Activated CD8-positive, alpha-beta T cell treated with anti-CD3 and anti-CD28 coated beads, Interleukin-2, amount 10 ng/mL, durations not matched to agents 7 days and 5 days (primary cell): ENCODE data around the gene SPTA1. TPM values are rescaled to one million over a fixed set of nuclear protein-coding genes. Genes with fewer than 3 reads are reported as not detected.

Experiments
- ATAC-seq: fragments of 150-1000 bp; cut with Tn5 transposase; one replicate; pipeline ENCODE4 v1.10.0; 2021; ENCODE audit warnings: moderate library complexity
- CTCF ChIA-PET: fragments of 350-600 bp; sonication (Branson Sonifier 250); formaldehyde crosslinking; loops from one replicate; lab custom pipeline; 2021; ENCODE audit warnings: antibody characterized with exemption; lab: Charles Lee
- POLR2A ChIA-PET: fragments of 350-600 bp; sonication (Branson Sonifier 250); formaldehyde crosslinking; loops from one replicate; lab custom pipeline; 2021; ENCODE audit warnings: antibody characterized with exemption; lab: Charles Lee
- DNase-seq: peaks from one replicate; pipeline ENCODE4 v3.0.0-alpha.2; 2020
- H3K27ac Mint-ChIP-seq: one replicate; pipeline ENCODE4 v1.8.0; 2021; ENCODE audit warnings: mild to moderate bottlenecking, mixed read lengths
- H3K27me3 Mint-ChIP-seq: one replicate; pipeline ENCODE4 v1.8.0; 2021; ENCODE audit warnings: low read depth, mixed read lengths
- H3K36me3 Mint-ChIP-seq: one replicate; pipeline ENCODE4 v1.8.0; 2021; ENCODE audit warnings: low read depth, mixed read lengths
- H3K4me1 Mint-ChIP-seq: one replicate; pipeline ENCODE4 v1.8.0; 2021; ENCODE audit warnings: low read depth, mixed read lengths
- H3K4me3 Mint-ChIP-seq: one replicate; pipeline ENCODE4 v1.8.0; 2021; ENCODE audit warnings: mild to moderate bottlenecking, mixed read lengths
- H3K9me3 Mint-ChIP-seq: one replicate; pipeline ENCODE4 v1.8.0; 2022; ENCODE audit warnings: mixed read lengths; ENCODE audit not compliant: insufficient read depth
- total RNA-seq, 2 experiments: library from RNA; stranded (reverse); gene quantifications; one replicate each; pipeline ENCODE4 v1.2.3, GENCODE V29; 2021

Gene SPTA1
- total RNA-seq, 2 experiments from 2014 or later: not detected

- ChIA-PET CTCF (no interaction called here), POLR2A (no interaction called here)
- Mint-ChIP-seq H3K27ac (no peak overlapping the region), H3K36me3 (no peaks in the 10 kb centered on the region), H3K4me3 (no peak overlapping the region), H3K9me3 (no peaks in the 10 kb centered on the region), H3K4me1 (no peaks in the 10 kb centered on the region), H3K27me3 (peaks cover 13% of the 10 kb centered on the region)
- no peak for DNase-seq
- no peak for ATAC-seq
Measured at GRCh38 chr1:158613764-158614163, 72.8 kb downstream of the SPTA1 start.

- H3K36me3 Mint-ChIP-seq: no peaks in the 10 kb centered on the region
- peaks cover 9% of the 10 kb centered on the region for H3K27me3 Mint-ChIP-seq
- no peaks in the 10 kb centered on the region for H3K4me1 Mint-ChIP-seq
- no peak for DNase-seq
- ATAC-seq: no peak
- POLR2A ChIA-PET: no interaction called here
- H3K9me3 Mint-ChIP-seq: no peaks in the 10 kb centered on the region
- CTCF ChIA-PET: no interaction called here
- no peak overlapping the region for H3K4me3 Mint-ChIP-seq
- no peak overlapping the region for H3K27ac Mint-ChIP-seq
Measured at GRCh38 chr1:158611916-158612315, 74.6 kb downstream of the SPTA1 start.

- Mint-ChIP-seq H3K27me3 (peaks cover 2% of the 10 kb centered on the region), H3K4me3 (no peak overlapping the region), H3K27ac (no peak overlapping the region), H3K4me1 (no peaks in the 10 kb centered on the region), H3K9me3 (no peaks in the 10 kb centered on the region), H3K36me3 (no peaks in the 10 kb centered on the region)
- ChIA-PET CTCF (interaction anchor here (0.7 kb wide), 1 partner anchor 35 kb away, joined by 3 read pairs; no protein-coding TSS in a partner anchor), POLR2A (no interaction called here)
- ATAC-seq: no peak
- no peak for DNase-seq
Measured at GRCh38 chr1:158607296-158607695, 79.2 kb downstream of the SPTA1 start.

DNA sequence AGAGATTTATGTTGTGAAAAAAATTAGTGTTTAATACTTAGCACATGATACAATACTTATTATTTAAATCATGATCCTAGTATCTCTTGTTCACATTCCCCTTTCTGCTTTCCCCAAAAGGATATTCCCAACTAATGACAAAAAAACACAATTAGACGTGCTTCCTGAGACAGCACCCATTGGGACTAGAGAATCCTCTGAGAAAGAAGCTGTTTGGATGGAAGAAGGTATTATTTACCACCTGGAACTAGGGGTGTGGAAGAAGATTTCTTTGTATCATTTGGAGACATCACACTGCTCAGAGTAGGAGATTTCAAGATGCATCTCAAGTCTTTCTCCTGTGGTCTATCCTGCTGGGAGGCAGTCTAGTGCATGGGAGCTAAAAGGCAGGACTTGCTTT lies 81.5 kb downstream of the SPTA1 start, which contains the start of gene OR10Z1:
Gene OR10Z1 (plus strand): TSS at position 301 of the 400 bp plus-strand sequence. CDS start 1,171 bp downstream, outside the sequence.
- CTCF ChIA-PET: interaction anchor here (1.1 kb wide), 1 partner anchor 394 kb away, joined by 3 read pairs; no protein-coding TSS in a partner anchor
- POLR2A ChIA-PET: no interaction called here
- no peaks in the 10 kb centered on the region for H3K4me1 Mint-ChIP-seq
- no peaks in the 10 kb centered on the region for H3K9me3 Mint-ChIP-seq
- H3K4me3 Mint-ChIP-seq: no peak within 1 kb of the TSS
- peaks cover 5% of the 10 kb centered on the region for H3K27me3 Mint-ChIP-seq
- no peaks in the 10 kb centered on the region for H3K36me3 Mint-ChIP-seq
- no peak within 1 kb of the TSS for H3K27ac Mint-ChIP-seq
- ATAC-seq (no peak), DNase-seq (no peak)

DNA sequence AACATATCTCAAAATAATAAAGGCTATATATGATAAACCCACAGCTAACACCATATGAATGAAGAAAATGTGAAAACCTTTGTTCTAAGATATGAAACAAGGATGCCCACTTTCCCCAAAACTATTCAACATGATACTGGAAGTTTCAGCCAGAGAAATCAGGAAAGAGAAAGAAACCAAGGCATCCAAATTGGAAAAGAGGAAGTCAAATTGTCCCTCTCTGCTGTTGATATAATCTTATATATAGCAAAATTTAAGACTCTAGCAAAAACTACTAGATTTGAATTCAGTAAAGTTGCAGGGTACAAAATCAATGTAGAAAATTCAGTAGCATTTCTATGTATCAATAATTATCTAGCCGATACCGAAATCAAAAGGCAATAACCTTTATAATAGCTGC lies 85.8 kb downstream of the SPTA1 start:
- DNase-seq (no peak), ATAC-seq (no peak)
- no peak overlapping the region for H3K27ac Mint-ChIP-seq
- no peak overlapping the region for H3K4me3 Mint-ChIP-seq
- no peaks in the 10 kb centered on the region for H3K4me1 Mint-ChIP-seq
- POLR2A ChIA-PET: no interaction called here
- H3K36me3 Mint-ChIP-seq: no peaks in the 10 kb centered on the region
- CTCF ChIA-PET: no interaction called here
- H3K9me3 Mint-ChIP-seq: peaks cover 6% of the 10 kb centered on the region
- peaks cover 8% of the 10 kb centered on the region for H3K27me3 Mint-ChIP-seq

DNA sequence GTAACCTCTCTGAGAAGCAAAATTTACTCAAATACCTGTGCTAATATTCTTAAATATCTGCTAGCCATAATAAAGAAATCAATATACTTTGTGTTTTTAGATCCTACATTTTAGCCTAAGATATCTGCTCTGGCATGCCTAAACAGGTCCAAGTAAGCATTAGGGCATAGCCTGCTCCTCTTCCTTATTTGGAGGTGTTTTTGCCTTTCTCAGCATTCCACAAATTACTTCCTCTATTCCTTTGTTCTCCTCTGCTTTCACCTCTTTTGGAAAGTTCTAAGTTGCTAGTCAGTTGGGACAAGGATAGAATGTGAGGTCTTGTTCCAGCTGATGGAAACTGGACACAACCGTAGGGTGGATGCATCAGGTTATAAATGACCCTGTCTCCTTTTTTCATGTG lies 99.6 kb downstream of the SPTA1 start:
- Mint-ChIP-seq H3K9me3 (peaks cover 4% of the 10 kb centered on the region), H3K36me3 (no peaks in the 10 kb centered on the region), H3K27ac (no peak overlapping the region), H3K27me3 (peaks cover 2% of the 10 kb centered on the region), H3K4me3 (no peak overlapping the region), H3K4me1 (no peaks in the 10 kb centered on the region)
- CTCF ChIA-PET: no interaction called here
- POLR2A ChIA-PET: no interaction called here
- DNase-seq (no peak), ATAC-seq (no peak)

DNA sequence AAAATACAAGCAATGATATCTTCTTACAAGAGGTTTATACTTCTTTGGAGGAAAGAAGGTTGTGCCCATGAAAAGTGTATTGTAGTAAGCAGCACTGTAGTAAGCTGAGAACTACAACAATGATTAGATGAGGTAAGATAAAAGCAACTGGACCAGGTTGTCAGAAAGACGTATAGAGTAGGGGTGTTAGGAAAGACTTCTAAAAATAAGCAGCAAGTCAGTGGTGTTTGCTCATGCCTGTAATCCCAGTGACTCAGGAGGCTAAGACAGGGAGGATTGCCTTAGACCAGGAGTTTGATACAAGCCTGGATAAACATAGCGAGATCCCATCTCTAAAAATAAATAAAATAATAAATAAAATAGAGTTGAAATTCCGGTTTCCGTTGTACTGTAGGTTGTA lies 102.6 kb downstream of the SPTA1 start:
- CTCF ChIA-PET: no interaction called here
- no peak overlapping the region for H3K27ac Mint-ChIP-seq
- H3K9me3 Mint-ChIP-seq: peaks cover 4% of the 10 kb centered on the region

GRCh38 chr1:158579733-158580132 lies 106.8 kb downstream of the SPTA1 start, which contains the start of gene OR10X1:
OR10X1 (minus strand) TSS chr1:158579899; CDS start chr1:158579899, 0 bp downstream.
- Mint-ChIP-seq H3K27ac (no peak within 1 kb of the TSS), H3K27me3 (peaks cover 2% of the 10 kb centered on the region), H3K36me3 (no peaks in the 10 kb centered on the region), H3K9me3 (no peaks in the 10 kb centered on the region), H3K4me3 (no peak within 1 kb of the TSS), H3K4me1 (no peaks in the 10 kb centered on the region)
- ChIA-PET POLR2A (no interaction called here), CTCF (no interaction called here)
- ATAC-seq: no peak
- no peak for DNase-seq

More for the DNA sequence above, 102.6 kb downstream of the SPTA1 start:
- DNase-seq (no peak), ATAC-seq (no peak)
- H3K36me3 Mint-ChIP-seq: no peaks in the 10 kb centered on the region
- H3K4me3 Mint-ChIP-seq: no peak overlapping the region
- POLR2A ChIA-PET: no interaction called here
- H3K4me1 Mint-ChIP-seq: no peaks in the 10 kb centered on the region
- H3K27me3 Mint-ChIP-seq: peaks cover 2% of the 10 kb centered on the region

DNA sequence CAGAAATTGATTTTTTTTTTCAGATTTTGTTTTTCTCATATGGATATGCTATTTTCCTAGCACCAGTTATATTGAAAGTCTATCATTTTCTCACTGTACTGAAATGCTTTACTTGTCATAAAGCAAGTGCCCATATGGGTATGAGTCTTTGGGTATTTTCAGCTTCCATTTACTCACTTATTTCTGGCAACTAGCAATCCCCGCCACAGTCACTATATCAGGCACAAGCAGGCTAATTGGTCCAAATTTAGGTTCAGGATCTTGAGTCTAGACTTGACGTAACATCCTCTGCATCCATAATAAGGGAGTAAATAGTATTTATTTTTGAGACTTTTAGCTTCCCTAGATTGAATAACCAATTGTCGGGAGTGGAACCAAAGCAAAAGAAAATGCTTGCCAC lies 109.0 kb downstream of the SPTA1 start:
- ChIA-PET CTCF (no interaction called here), POLR2A (no interaction called here)
- no peaks in the 10 kb centered on the region for H3K36me3 Mint-ChIP-seq
- H3K4me1 Mint-ChIP-seq: no peaks in the 10 kb centered on the region
- H3K9me3 Mint-ChIP-seq: no peaks in the 10 kb centered on the region
- H3K4me3 Mint-ChIP-seq: no peak overlapping the region
- H3K27me3 Mint-ChIP-seq: peaks cover 6% of the 10 kb centered on the region
- no peak overlapping the region for H3K27ac Mint-ChIP-seq
- ATAC-seq (no peak), DNase-seq (no peak)

DNA sequence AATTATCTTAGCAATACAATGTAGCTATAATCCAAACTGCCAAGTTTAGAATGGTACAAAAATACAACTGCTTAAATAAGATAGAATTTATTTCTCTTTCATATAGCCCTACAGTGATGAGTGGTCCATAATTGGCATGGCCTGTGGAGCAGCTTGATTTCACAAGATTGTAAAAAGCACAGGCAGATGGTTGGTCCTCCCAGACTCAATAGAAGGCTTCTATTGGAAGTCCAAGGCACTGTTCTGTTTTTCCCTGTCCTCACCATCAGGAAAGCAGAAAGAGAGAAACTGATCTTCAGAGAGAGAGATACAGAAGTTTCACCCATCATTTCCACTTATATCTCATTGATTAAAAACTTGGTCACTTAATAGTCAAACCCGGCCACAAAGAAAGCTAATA lies 114.3 kb downstream of the SPTA1 start:
- CTCF ChIA-PET: interaction anchor here (0.8 to 1.1 kb wide), 2 partner anchors 13 to 35 kb away, joined by 3 read pairs; no protein-coding TSS in a partner anchor
- POLR2A ChIA-PET: interaction anchor here (1.0 kb wide), 1 partner anchor 52 kb away, joined by 3 read pairs; no protein-coding TSS in a partner anchor
- Mint-ChIP-seq H3K36me3 (no peaks in the 10 kb centered on the region), H3K27ac (no peak overlapping the region), H3K27me3 (peaks cover 9% of the 10 kb centered on the region), H3K9me3 (no peaks in the 10 kb centered on the region), H3K4me1 (no peaks in the 10 kb centered on the region), H3K4me3 (no peak overlapping the region)
- no peak for DNase-seq
- no peak for ATAC-seq

- H3K27ac Mint-ChIP-seq: no peak within 1 kb of the TSS
- H3K4me1 Mint-ChIP-seq: no peaks in the 10 kb centered on the region
- H3K9me3 Mint-ChIP-seq: no peaks in the 10 kb centered on the region
- H3K36me3 Mint-ChIP-seq: no peaks in the 10 kb centered on the region
- POLR2A ChIA-PET: no interaction called here
- no peak for ATAC-seq
- peaks cover 11% of the 10 kb centered on the region for H3K27me3 Mint-ChIP-seq
- no peak for DNase-seq
- CTCF ChIA-PET: interaction anchor here (0.6 kb wide), 1 partner anchor 222 kb away, joined by 3 read pairs; no protein-coding TSS in a partner anchor
- H3K4me3 Mint-ChIP-seq: no peak within 1 kb of the TSS
Measured at GRCh38 chr1:158570480-158570879, 116.0 kb downstream of the SPTA1 start, which contains the start of gene OR6P1. OR6P1 (minus strand) TSS chr1:158570580; CDS start chr1:158563604, 6,976 bp downstream.

DNA sequence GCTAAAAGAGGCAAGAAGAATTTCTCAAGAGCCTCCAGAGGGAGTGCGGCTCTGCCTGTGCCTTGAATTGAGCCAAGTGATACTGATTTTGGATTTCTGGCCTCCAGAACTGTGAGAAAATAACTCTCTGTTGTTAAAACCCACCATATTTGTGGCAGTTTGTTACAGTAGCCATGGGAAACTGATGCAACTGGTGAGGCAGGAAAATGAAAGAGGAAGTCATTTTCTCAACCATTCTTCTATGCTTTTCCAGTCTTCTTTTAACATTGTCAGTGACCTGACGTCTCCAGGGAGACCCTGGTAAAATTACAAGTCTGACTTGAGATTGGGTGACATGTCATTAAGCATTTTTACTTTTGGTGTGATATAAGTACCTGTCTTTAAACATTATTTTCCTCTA lies 121.9 kb downstream of the SPTA1 start:
- ChIA-PET CTCF (no interaction called here), POLR2A (no interaction called here)
- no peak for ATAC-seq
- Mint-ChIP-seq H3K36me3 (no peaks in the 10 kb centered on the region), H3K4me1 (no peaks in the 10 kb centered on the region), H3K27ac (no peak overlapping the region), H3K9me3 (no peaks in the 10 kb centered on the region), H3K27me3 (peaks cover 2% of the 10 kb centered on the region), H3K4me3 (no peak overlapping the region)
- DNase-seq: no peak

GRCh38 chr1:158563853-158564252 lies 122.7 kb downstream of the SPTA1 start:
- Mint-ChIP-seq H3K4me3 (no peak overlapping the region), H3K4me1 (no peaks in the 10 kb centered on the region), H3K27ac (no peak overlapping the region), H3K9me3 (no peaks in the 10 kb centered on the region), H3K27me3 (peaks cover 2% of the 10 kb centered on the region), H3K36me3 (no peaks in the 10 kb centered on the region)
- ATAC-seq: no peak
- POLR2A ChIA-PET: no interaction called here
- no peak for DNase-seq
- CTCF ChIA-PET: no interaction called here
